HG03378 (cell line): ENCODE data around the gene SLC22A23.

Source experiments
- ATAC-seq: cut with Tn5 transposase; IDR thresholded peaks from one replicate; pipeline ENCODE4 v1.9.1; 2021; ENCODE audit warnings: mild to moderate bottlenecking, moderate library complexity; ENCODE audit not compliant: unreplicated experiment

SLC22A23 gene

GRCh38 chr6:3471711-3472110 lies 14.9 kb upstream of the SLC22A23 start:
- ATAC-seq: no peak

- no peak for ATAC-seq
These were observed 14.4 kb upstream of the SLC22A23 start for GRCh38 chr6:3471286-3471685.

- ATAC-seq: no peak
These were observed 11.7 kb upstream of the SLC22A23 start for GRCh38 chr6:3468585-3468984.

GRCh38 chr6:3467996-3468395 lies 11.1 kb upstream of the SLC22A23 start:
- no peak for ATAC-seq

- no peak for ATAC-seq
These were observed 9.8 kb upstream of the SLC22A23 start for GRCh38 chr6:3466488-3467219.

GRCh38 chr6:3460253-3460652 lies 3.4 kb upstream of the SLC22A23 start:
- ATAC-seq: no peak

GRCh38 chr6:3458706-3459421 lies 2.0 kb upstream of the SLC22A23 start:
- ATAC-seq: no peak

- no peak for ATAC-seq
These were observed 1.1 kb upstream of the SLC22A23 start for GRCh38 chr6:3457710-3458602.

GRCh38 chr6:3456395-3456897 lies 404 bp downstream of the SLC22A23 start:
- ATAC-seq: no peak

GRCh38 chr6:3455569-3456394 lies 1.1 kb downstream of the SLC22A23 start:
- no peak for ATAC-seq

- ATAC-seq: no peak
These were observed 1.7 kb downstream of the SLC22A23 start for GRCh38 chr6:3455147-3455568.

- ATAC-seq: no peak
These were observed 2.4 kb downstream of the SLC22A23 start for GRCh38 chr6:3454273-3455010.

GRCh38 chr6:3453413-3454272 lies 3.2 kb downstream of the SLC22A23 start:
- no peak for ATAC-seq

- no peak for ATAC-seq
These were observed 5.4 kb downstream of the SLC22A23 start for GRCh38 chr6:3451498-3451897.

- no peak for ATAC-seq
These were observed 6.0 kb downstream of the SLC22A23 start for GRCh38 chr6:3450888-3451287.

GRCh38 chr6:3449750-3450305 lies 7.0 kb downstream of the SLC22A23 start:
- no peak for ATAC-seq

- ATAC-seq: no peak
These were observed 7.5 kb downstream of the SLC22A23 start for GRCh38 chr6:3449321-3449720.

GRCh38 chr6:3447005-3447404 lies 9.8 kb downstream of the SLC22A23 start:
- ATAC-seq: no peak
